ENCODE measurements around the gene STXBP1. TPM values are rescaled to one million over a fixed set of nuclear protein-coding genes. Genes with fewer than 3 reads are reported as not detected.

Gene STXBP1
- total and polyA plus RNA-seq, 7 donors, result 3.7 to 97.2 (median 32.3) TPM

DNA sequence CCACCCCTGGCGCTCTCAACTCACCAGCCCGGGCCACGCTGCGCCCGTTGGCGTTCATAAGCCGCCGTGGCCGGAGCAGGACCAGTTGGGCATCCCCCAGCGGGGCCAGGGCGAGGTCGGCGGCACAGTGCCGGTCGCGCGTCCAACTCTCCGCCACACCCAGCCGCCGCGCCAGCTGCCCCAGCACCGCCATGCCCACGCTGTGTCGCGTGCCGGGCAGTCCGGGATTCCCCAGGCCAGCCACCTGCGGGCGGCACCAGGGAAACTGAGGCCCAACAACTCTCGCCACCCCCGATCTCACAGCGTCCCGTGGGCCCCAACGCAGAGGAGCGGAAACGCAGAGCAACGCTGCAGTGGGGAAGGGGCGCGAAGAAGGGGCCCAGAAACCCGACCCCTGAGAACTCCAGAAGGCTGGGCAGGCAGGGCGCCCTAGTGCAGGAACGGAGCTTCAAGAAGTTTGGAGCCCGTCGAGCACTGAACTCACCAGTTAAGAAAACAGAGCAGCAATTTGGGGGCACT lies 102.9 kb downstream of the STXBP1 start:
- Histone ChIP-seq H3K4me1 (peaks cover 0 to 23% (median 20%) of the 10 kb centered on the region in 4 donors), H3K27me3 (no peaks in the 10 kb centered on the region), H3K27ac (peak overlapping the region; percentile 81 to 90 (median 84)), H3K9me3 (no peaks in the 10 kb centered on the region), H3K4me3 (peak overlapping the region; percentile 62 to 77 (median 72)), H3K36me3 (no peaks in the 10 kb centered on the region)
- intact Hi-C loops (cut with DNase I), result loop anchor here (5.0 kb wide), 2 partner anchors 103 to 128 kb away; partner anchors contain the start of gene STXBP1
- WGBS, 2 donors, result 1% methylated on average over 44 of the region's 44 CpGs
- TF ChIP-seq, protein P1, sequence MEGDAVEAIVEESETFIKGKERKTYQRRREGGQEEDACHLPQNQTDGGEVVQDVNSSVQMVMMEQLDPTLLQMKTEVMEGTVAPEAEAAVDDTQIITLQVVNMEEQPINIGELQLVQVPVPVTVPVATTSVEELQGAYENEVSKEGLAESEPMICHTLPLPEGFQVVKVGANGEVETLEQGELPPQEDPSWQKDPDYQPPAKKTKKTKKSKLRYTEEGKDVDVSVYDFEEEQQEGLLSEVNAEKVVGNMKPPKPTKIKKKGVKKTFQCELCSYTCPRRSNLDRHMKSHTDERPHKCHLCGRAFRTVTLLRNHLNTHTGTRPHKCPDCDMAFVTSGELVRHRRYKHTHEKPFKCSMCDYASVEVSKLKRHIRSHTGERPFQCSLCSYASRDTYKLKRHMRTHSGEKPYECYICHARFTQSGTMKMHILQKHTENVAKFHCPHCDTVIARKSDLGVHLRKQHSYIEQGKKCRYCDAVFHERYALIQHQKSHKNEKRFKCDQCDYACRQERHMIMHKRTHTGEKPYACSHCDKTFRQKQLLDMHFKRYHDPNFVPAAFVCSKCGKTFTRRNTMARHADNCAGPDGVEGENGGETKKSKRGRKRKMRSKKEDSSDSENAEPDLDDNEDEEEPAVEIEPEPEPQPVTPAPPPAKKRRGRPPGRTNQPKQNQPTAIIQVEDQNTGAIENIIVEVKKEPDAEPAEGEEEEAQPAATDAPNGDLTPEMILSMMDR (IDR thresholded peaks at IDR 0.05), result no peak
- TF ChIP-seq POLR2AphosphoS5 (IDR thresholded peaks at IDR 0.05), result no peak
- TF ChIP-seq EP300 (IDR thresholded peaks at IDR 0.05), result no peak
- TF ChIP-seq POLR2A (IDR thresholded peaks at IDR 0.05), result no peak
- no peak for DNase-seq

DNA sequence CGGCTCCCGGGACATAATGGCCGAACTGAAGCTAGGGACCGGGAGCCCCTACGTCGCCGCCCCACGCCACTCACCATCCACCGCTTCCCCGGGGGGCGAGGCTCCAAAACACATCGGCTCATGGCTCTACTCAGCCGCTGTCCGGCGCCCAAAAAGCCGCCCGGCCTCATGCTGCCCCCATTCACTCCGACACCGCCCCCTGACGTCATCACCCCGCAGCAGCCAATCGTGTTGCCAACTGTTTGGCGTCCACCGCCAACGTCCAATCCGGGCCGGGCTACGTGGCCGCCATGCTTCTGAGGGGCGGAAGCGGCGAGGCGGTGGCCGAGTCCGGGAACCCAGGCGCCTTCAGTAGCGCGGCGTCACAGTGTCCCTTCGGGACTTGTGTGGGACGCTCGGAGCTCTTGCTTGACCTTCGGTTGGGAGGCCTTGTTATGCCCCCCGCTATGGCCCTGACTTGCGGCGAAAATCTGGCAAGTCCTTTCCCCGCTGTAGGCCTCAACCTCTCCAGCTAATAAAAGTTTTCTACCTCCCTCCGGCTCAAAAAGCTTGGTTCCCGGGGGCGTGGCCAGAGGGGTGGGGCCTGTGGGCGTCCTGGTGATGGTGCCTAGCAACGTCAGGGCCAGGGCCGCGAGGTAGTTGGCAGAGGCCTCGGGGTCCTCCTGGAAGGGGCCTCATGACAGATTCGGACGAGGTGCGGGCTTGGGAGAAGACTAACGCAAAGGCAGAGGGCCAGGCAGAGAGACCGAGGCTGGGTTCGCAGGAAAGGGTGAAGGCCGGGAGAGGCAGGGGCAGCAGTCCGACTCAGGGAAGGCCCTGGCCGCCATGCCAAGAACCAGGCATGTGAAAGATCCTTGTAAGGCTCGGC lies 103.6 kb downstream of the STXBP1 start, which contains the start of the genes PTRH1 and TTC16:
TSS of gene PTRH1 (minus strand) at position 194 of the 868 bp plus-strand sequence. CDS start at position 170, 24 bp downstream.
TSS of gene TTC16 (plus strand) at position 610 of the 868 bp plus-strand sequence. CDS start at position 677, 67 bp downstream.
- intact Hi-C loops (cut with DNase I), result loop anchor here (5.0 kb wide), 2 partner anchors 103 to 128 kb away; partner anchors contain the start of gene STXBP1
- WGBS, 2 donors, result 5 to 6% methylated on average over 65 of the region's 65 CpGs
- TF ChIP-seq POLR2AphosphoS5 (IDR thresholded peaks at IDR 0.05) (peak in 3 of 4 donors; percentile 68 to 84 (median 71)), POLR2A (IDR thresholded peaks at IDR 0.05) (peak; percentile 16 to 30)
- TF ChIP-seq, protein P1 (IDR thresholded peaks at IDR 0.05), result no peak
- Histone ChIP-seq H3K27ac (peak within 1 kb of the TSS; percentile 81 to 90 (median 84)), H3K4me1 (peaks cover 0 to 23% (median 20%) of the 10 kb centered on the region in 4 donors), H3K27me3 (no peaks in the 10 kb centered on the region), H3K4me3 (peak within 1 kb of the TSS; percentile 62 to 77 (median 72)), H3K36me3 (no peaks in the 10 kb centered on the region), H3K9me3 (no peaks in the 10 kb centered on the region)
- peak; percentile 99 for DNase-seq

DNA sequence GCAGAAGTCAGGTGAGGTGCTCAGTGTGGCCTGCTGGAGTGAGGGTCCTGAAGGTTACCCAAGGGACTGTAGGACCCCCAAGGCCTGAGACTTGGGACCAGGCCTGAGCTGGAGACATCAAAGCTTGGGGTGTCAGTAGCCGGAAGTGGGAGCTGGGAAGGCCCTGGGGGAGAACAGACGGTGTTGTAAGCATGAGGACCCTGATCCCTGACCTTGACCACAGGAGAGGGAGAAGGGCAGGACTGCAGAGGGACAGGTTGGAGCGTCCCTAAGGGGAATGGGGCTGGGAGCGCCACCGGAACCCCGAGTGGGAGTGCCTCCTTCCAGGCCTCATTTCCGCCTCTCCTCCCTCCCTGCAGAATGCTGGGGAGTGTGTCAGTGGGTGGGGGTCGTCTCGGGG lies 104.3 kb downstream of the STXBP1 start:
- Histone ChIP-seq H3K27ac (peak overlapping the region; percentile 81 to 90 (median 84)), H3K4me1 (peaks cover 0 to 23% (median 20%) of the 10 kb centered on the region in 4 donors), H3K9me3 (no peaks in the 10 kb centered on the region), H3K27me3 (no peaks in the 10 kb centered on the region), H3K36me3 (no peaks in the 10 kb centered on the region), H3K4me3 (peak overlapping the region; percentile 62 to 77 (median 72))
- DNase-seq, result no peak
- intact Hi-C loops (cut with DNase I), result loop anchor here (5.0 kb wide), 2 partner anchors 104 to 129 kb away; partner anchors contain the start of gene STXBP1
- 76 to 85% methylated on average over 9 of the region's 9 CpGs for WGBS, 2 donors
- TF ChIP-seq POLR2AphosphoS5 (IDR thresholded peaks at IDR 0.05) (no peak), EP300 (IDR thresholded peaks at IDR 0.05) (no peak), POLR2A (IDR thresholded peaks at IDR 0.05) (no peak)
- TF ChIP-seq, protein P1 (IDR thresholded peaks at IDR 0.05), result no peak

DNA sequence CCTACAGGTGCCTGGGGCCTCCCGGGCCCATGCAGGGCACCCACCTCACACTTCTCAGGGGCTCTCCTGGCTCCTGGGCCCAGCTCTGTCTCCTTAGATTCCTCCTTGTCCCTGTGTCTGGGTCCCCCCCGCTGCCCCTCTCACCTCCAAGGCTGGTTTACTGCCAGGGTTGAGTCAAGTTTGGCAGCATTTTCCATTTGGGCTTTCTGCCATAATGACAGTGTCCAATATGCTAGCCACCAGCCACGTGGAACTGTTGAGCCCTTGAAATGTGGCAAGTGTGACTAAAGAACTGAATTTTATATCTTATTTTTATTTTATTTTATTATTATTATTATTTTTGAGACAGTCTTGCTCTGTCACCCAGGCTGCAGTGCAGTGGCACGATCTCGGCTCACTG lies 105.7 kb downstream of the STXBP1 start:
- 84 to 91% methylated on average over 5 of the region's 5 CpGs for WGBS, 2 donors
- intact Hi-C loops (cut with DNase I), result loop anchor here (5.0 kb wide), 2 partner anchors 105 to 130 kb away; partner anchors contain the start of gene STXBP1
- no peak overlapping the region for H3K27ac ChIP-seq
- no peak for TF ChIP-seq POLR2AphosphoS5 (IDR thresholded peaks at IDR 0.05)
- TF ChIP-seq POLR2A (IDR thresholded peaks at IDR 0.05), result no peak
- TF ChIP-seq, protein P1 (IDR thresholded peaks at IDR 0.05), result no peak
- no peak for TF ChIP-seq EP300 (IDR thresholded peaks at IDR 0.05)
- DNase-seq, result no peak
- no peaks in the 10 kb centered on the region for H3K9me3 ChIP-seq
- H3K4me1 ChIP-seq, result peaks cover 0 to 23% (median 20%) of the 10 kb centered on the region in 4 donors
- H3K36me3 ChIP-seq, result no peaks in the 10 kb centered on the region
- no peaks in the 10 kb centered on the region for H3K27me3 ChIP-seq
- H3K4me3 ChIP-seq, result no peak overlapping the region
